ENCODE data around the gene RNASEH2B.

DNA sequence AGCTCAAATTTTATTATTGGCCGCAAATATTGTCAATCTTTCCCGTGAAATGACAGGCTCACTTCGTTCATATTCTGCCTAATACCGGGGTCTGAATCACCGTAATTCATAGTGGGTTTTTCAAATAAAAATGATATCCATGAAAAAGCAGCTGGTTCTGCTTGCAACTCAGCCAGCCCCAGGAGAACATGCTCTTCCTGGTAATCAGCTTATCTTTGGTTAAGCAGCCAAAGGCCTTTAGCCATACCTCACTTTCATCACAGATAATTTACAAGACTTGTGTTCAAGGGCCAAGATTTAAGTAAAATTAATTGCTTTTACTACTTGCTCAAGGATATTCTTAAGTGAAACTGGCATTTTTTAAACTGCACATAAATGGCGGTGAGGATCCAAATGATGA, 22.5 kb downstream of the RNASEH2B start:
- no peak for TF ChIP-seq SMAD4 (CRISPR knock-in tag; IDR thresholded peaks at IDR 0.05)
- TF ChIP-seq, protein P1, sequence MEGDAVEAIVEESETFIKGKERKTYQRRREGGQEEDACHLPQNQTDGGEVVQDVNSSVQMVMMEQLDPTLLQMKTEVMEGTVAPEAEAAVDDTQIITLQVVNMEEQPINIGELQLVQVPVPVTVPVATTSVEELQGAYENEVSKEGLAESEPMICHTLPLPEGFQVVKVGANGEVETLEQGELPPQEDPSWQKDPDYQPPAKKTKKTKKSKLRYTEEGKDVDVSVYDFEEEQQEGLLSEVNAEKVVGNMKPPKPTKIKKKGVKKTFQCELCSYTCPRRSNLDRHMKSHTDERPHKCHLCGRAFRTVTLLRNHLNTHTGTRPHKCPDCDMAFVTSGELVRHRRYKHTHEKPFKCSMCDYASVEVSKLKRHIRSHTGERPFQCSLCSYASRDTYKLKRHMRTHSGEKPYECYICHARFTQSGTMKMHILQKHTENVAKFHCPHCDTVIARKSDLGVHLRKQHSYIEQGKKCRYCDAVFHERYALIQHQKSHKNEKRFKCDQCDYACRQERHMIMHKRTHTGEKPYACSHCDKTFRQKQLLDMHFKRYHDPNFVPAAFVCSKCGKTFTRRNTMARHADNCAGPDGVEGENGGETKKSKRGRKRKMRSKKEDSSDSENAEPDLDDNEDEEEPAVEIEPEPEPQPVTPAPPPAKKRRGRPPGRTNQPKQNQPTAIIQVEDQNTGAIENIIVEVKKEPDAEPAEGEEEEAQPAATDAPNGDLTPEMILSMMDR (IDR thresholded peaks at IDR 0.05), result no peak
- TF ChIP-seq FOXK1 (CRISPR knock-in tag; IDR thresholded peaks at IDR 0.05), result no peak
- no peak for TF ChIP-seq JUN (CRISPR knock-in tag; IDR thresholded peaks at IDR 0.05)
